Colonic mucosa (tissue), 4 donors: Measurements from ENCODE around the gene ADAMTS7. TPM values are rescaled to one million over a fixed set of nuclear protein-coding genes. Genes with fewer than 3 reads are reported as not detected.
"Not testable (repeated sequence)": the region's sequence is repeated elsewhere in the genome, so short reads cannot be mapped to it uniquely, and the experiment has no call there.

ENCODE experiments used
- DNase-seq: peaks from one replicate; pipeline ENCODE4 v3.0.0-alpha.2; 2020
- H3K27ac ChIP-seq: fragments of 200-600 bp; one replicate; pipeline ENCODE4 v1.8.0; 2021
- H3K27me3 ChIP-seq: fragments of 200-600 bp; one replicate; pipeline ENCODE4 v1.8.0; 2021
- H3K36me3 ChIP-seq: fragments of 200-600 bp; one replicate; pipeline ENCODE4 v1.8.0; 2021
- H3K4me1 ChIP-seq: fragments of 200-600 bp; one replicate; pipeline ENCODE4 v1.8.0; 2021; ENCODE audit warnings: mild to moderate bottlenecking
- H3K4me3 ChIP-seq: fragments of 200-600 bp; one replicate; pipeline ENCODE4 v1.8.0; 2021
- H3K9ac ChIP-seq, 2 donors: one replicate each; pipeline ENCODE4 v1.7.0; 2013; ENCODE audit warnings: control low read depth in 2 of 2, low read depth in 2 of 2, low read length in 2 of 2
- H3K9me3 ChIP-seq: fragments of 200-600 bp; one replicate; pipeline ENCODE4 v1.8.0; 2021
- CTCF ChIP-seq: fragments of 200-600 bp; IDR thresholded peaks from one replicate; pipeline ENCODE4 v1.8.0; 2022; ENCODE audit warnings: antibody characterized with exemption, mild to moderate bottlenecking
- intact Hi-C: fragments of 100-400 bp; cut with DNase I; formaldehyde crosslinking; loops from one replicate; pipeline ENCODE4 v1.14.1; 2022
- total RNA-seq, 2 donors: library from RNA; stranded (reverse); fragmentation: NEBNext Ultra II Directional in 1 of 2; extraction: Animal tissue kit (Norgen Biotek cat#: 25700) in 1 of 2; gene quantifications; one replicate each; pipeline ENCODE4 v1.2.1, GENCODE V29; 2021
- donor health status: healthy.
- donor health status: DM: no; HTN: no; CAD: no.
- donor health status: DM: no; HTN: no; CAD: no.

ADAMTS7 gene
- total RNA-seq, 2 donors from 2014 or later: 1.6 to 1.8 TPM

GRCh38 chr15:78768531-78769408, 42.5 kb downstream of the ADAMTS7 start:
- no peaks in the 10 kb centered on the region for H3K27me3 ChIP-seq
- H3K36me3 ChIP-seq: no peaks in the 10 kb centered on the region
- intact Hi-C loops: no loop called here
- no peak for DNase-seq
- TF ChIP-seq CTCF: no peak
- no peak overlapping the region for H3K4me3 ChIP-seq
- H3K9ac ChIP-seq: no peak overlapping the region
- H3K9me3 ChIP-seq: no peaks in the 10 kb centered on the region
- H3K4me1 ChIP-seq: no peaks in the 10 kb centered on the region
- no peak overlapping the region for H3K27ac ChIP-seq

- DNase-seq: no peak
- intact Hi-C loops: no loop called here
- Histone ChIP-seq H3K9ac (no peak overlapping the region), H3K27me3 (no peaks in the 10 kb centered on the region), H3K27ac (no peak overlapping the region), H3K9me3 (no peaks in the 10 kb centered on the region), H3K4me3 (no peak overlapping the region), H3K36me3 (no peaks in the 10 kb centered on the region), H3K4me1 (no peaks in the 10 kb centered on the region)
- no peak for TF ChIP-seq CTCF
These were observed 43.2 kb downstream of the ADAMTS7 start for GRCh38 chr15:78768096-78768495.

- intact Hi-C loops: no loop called here
- H3K36me3 ChIP-seq: no peaks in the 10 kb centered on the region
- no peak for DNase-seq
- TF ChIP-seq CTCF: no peak
- H3K9me3 ChIP-seq: no peaks in the 10 kb centered on the region
- H3K27ac ChIP-seq: no peak overlapping the region
- H3K4me1 ChIP-seq: no peaks in the 10 kb centered on the region
- H3K9ac ChIP-seq: no peak overlapping the region
- no peak overlapping the region for H3K4me3 ChIP-seq
- no peaks in the 10 kb centered on the region for H3K27me3 ChIP-seq
These were observed 43.8 kb downstream of the ADAMTS7 start for GRCh38 chr15:78767331-78767951.

- DNase-seq, H3K27ac ChIP-seq, H3K9me3 ChIP-seq, H3K9ac ChIP-seq, H3K27me3 ChIP-seq, H3K4me1 ChIP-seq, H3K4me3 ChIP-seq, intact Hi-C loops, H3K36me3 ChIP-seq: not testable (repeated sequence)
These were observed 44.6 kb downstream of the ADAMTS7 start for GRCh38 chr15:78766641-78767071.

- no peaks in the 10 kb centered on the region for H3K36me3 ChIP-seq
- H3K9ac ChIP-seq: no peak overlapping the region
- H3K27me3 ChIP-seq: no peaks in the 10 kb centered on the region
- intact Hi-C loops: no loop called here
- DNase-seq: no peak
- no peak overlapping the region for H3K4me3 ChIP-seq
- no peaks in the 10 kb centered on the region for H3K4me1 ChIP-seq
- H3K9me3 ChIP-seq: no peaks in the 10 kb centered on the region
- H3K27ac ChIP-seq: no peak overlapping the region
- TF ChIP-seq CTCF: no peak
These were observed 45.2 kb downstream of the ADAMTS7 start for GRCh38 chr15:78766041-78766440.

GRCh38 chr15:78765154-78765860, 46.0 kb downstream of the ADAMTS7 start:
- H3K27me3 ChIP-seq, intact Hi-C loops, H3K4me1 ChIP-seq, H3K27ac ChIP-seq, DNase-seq, H3K9ac ChIP-seq, H3K36me3 ChIP-seq, H3K9me3 ChIP-seq, H3K4me3 ChIP-seq: not testable (repeated sequence)

GRCh38 chr15:78764340-78765153, 46.7 kb downstream of the ADAMTS7 start:
- DNase-seq, H3K9ac ChIP-seq, H3K4me3 ChIP-seq, intact Hi-C loops, H3K9me3 ChIP-seq, H3K27me3 ChIP-seq, H3K4me1 ChIP-seq, H3K27ac ChIP-seq, H3K36me3 ChIP-seq: not testable (repeated sequence)
